ENCODE measurements around the gene PHAF1.

- TF ChIP-seq REST (IDR thresholded peaks at IDR 0.05; ENCODE audit: borderline replicate concordance in 1 of 2, low read depth in 1 of 2, low read length in 2 of 2), result no peak
- TF ChIP-seq, protein P1, sequence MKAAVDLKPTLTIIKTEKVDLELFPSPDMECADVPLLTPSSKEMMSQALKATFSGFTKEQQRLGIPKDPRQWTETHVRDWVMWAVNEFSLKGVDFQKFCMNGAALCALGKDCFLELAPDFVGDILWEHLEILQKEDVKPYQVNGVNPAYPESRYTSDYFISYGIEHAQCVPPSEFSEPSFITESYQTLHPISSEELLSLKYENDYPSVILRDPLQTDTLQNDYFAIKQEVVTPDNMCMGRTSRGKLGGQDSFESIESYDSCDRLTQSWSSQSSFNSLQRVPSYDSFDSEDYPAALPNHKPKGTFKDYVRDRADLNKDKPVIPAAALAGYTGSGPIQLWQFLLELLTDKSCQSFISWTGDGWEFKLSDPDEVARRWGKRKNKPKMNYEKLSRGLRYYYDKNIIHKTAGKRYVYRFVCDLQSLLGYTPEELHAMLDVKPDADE (CRISPR knock-in tag; IDR thresholded peaks at IDR 0.05), result no peak
- TF ChIP-seq SIN3A (IDR thresholded peaks at IDR 0.05; ENCODE audit: borderline replicate concordance, low read depth, low read length), result no peak
- TF ChIP-seq, protein P2, sequence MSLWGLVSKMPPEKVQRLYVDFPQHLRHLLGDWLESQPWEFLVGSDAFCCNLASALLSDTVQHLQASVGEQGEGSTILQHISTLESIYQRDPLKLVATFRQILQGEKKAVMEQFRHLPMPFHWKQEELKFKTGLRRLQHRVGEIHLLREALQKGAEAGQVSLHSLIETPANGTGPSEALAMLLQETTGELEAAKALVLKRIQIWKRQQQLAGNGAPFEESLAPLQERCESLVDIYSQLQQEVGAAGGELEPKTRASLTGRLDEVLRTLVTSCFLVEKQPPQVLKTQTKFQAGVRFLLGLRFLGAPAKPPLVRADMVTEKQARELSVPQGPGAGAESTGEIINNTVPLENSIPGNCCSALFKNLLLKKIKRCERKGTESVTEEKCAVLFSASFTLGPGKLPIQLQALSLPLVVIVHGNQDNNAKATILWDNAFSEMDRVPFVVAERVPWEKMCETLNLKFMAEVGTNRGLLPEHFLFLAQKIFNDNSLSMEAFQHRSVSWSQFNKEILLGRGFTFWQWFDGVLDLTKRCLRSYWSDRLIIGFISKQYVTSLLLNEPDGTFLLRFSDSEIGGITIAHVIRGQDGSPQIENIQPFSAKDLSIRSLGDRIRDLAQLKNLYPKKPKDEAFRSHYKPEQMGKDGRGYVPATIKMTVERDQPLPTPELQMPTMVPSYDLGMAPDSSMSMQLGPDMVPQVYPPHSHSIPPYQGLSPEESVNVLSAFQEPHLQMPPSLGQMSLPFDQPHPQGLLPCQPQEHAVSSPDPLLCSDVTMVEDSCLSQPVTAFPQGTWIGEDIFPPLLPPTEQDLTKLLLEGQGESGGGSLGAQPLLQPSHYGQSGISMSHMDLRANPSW (CRISPR knock-in tag; IDR thresholded peaks at IDR 0.05; ENCODE audit: borderline replicate concordance), result no peak
- TF ChIP-seq CTCF (CRISPR knock-in tag; IDR thresholded peaks at IDR 0.05), result no peak
- TF ChIP-seq ZFX (CRISPR knock-in tag; IDR thresholded peaks at IDR 0.05; ENCODE audit: low read depth), result no peak
- TF ChIP-seq, protein P3, sequence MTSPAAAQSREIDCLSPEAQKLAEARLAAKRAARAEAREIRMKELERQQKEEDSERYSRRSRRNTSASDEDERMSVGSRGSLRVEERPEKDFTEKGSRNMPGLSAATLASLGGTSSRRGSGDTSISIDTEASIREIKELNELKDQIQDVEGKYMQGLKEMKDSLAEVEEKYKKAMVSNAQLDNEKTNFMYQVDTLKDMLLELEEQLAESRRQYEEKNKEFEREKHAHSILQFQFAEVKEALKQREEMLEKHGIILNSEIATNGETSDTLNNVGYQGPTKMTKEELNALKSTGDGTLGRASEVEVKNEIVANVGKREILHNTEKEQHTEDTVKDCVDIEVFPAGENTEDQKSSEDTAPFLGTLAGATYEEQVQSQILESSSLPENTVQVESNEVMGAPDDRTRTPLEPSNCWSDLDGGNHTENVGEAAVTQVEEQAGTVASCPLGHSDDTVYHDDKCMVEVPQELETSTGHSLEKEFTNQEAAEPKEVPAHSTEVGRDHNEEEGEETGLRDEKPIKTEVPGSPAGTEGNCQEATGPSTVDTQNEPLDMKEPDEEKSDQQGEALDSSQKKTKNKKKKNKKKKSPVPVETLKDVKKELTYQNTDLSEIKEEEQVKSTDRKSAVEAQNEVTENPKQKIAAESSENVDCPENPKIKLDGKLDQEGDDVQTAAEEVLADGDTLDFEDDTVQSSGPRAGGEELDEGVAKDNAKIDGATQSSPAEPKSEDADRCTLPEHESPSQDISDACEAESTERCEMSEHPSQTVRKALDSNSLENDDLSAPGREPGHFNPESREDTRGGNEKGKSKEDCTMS (CRISPR knock-in tag; conservative IDR thresholded peaks at IDR 0.05), result no peak
These were observed 37.8 kb downstream of the PHAF1 start for GRCh38 chr16:67147437-67148140.

Data from HepG2 (cell line).